SK-N-SH treated with all-trans-retinoic acid at 6 μM for 48 hours (cell line): Measurements from ENCODE around the gene LOC128125822.
"Not testable (repeated sequence)": the region's sequence is repeated elsewhere in the genome, so short reads cannot be mapped to it uniquely, and the experiment has no call there.

ENCODE experiments used
- ATAC-seq: fragments of 200-7000 bp; cut with Tn5 transposase; 3 replicates; pipeline ENCODE4 v1.9.1; 2020; ENCODE audit warnings: mild to moderate bottlenecking, moderate library complexity
- ARNTL ChIP-seq: fragments of 450-650 bp; formaldehyde crosslinking; IDR thresholded peaks from 2 replicates; pipeline ENCODE4 v1.5.0; 2020; ENCODE audit warnings: low read depth, mild to moderate bottlenecking, moderate library complexity, borderline replicate concordance
- BACH2 ChIP-seq: fragments of 250-450 bp; sonication (Bioruptor Pico); IDR thresholded peaks from 2 replicates; pipeline ENCODE4 v1.9.0; 2021; ENCODE audit warnings: mild to moderate bottlenecking, borderline replicate concordance
- CREB5 ChIP-seq: fragments of 250-450 bp; sonication (Bioruptor Pico); IDR thresholded peaks from 2 replicates; pipeline ENCODE4 v1.5.1; 2020; ENCODE audit warnings: low read depth, mild to moderate bottlenecking, moderate library complexity
- CSDC2 ChIP-seq: fragments of 250-450 bp; sonication (Bioruptor Pico); IDR thresholded peaks from 2 replicates; pipeline ENCODE4 v1.5.0; 2020; ENCODE audit warnings: mild to moderate bottlenecking, moderate library complexity
- GLIS3 ChIP-seq: fragments of 250-450 bp; sonication (Bioruptor Pico); IDR thresholded peaks from 2 replicates; pipeline ENCODE4 v1.5.0; 2020; ENCODE audit warnings: mild to moderate bottlenecking, moderate library complexity
- ISL1 ChIP-seq: fragments of 250-450 bp; sonication (Bioruptor Pico); IDR thresholded peaks from 2 replicates; pipeline ENCODE4 v2.1.2; 2022; ENCODE audit warnings: mild to moderate bottlenecking, moderate library complexity
- OSR1 ChIP-seq: fragments of 250-450 bp; sonication (Bioruptor Pico); IDR thresholded peaks from 2 replicates; pipeline ENCODE4 v1.8.0; 2022; ENCODE audit warnings: moderate library complexity, mild to moderate bottlenecking, inconsistent platforms
- POU6F1 ChIP-seq: fragments of 250-450 bp; sonication (Bioruptor Pico); IDR thresholded peaks from 2 replicates; pipeline ENCODE4 v1.8.0; 2021; ENCODE audit warnings: low read depth, mild to moderate bottlenecking, moderate library complexity, borderline replicate concordance
- PPARA ChIP-seq: fragments of 250-450 bp; sonication (Bioruptor Pico); IDR thresholded peaks from 2 replicates; pipeline ENCODE4 v1.5.0; 2020; ENCODE audit warnings: mild to moderate bottlenecking, borderline replicate concordance
- RARB ChIP-seq: fragments of 250-450 bp; sonication (Bioruptor Pico); IDR thresholded peaks from 2 replicates; pipeline ENCODE4 v1.8.0; 2021; ENCODE audit warnings: mild to moderate bottlenecking, moderate library complexity
- SNAI2 ChIP-seq: fragments of 250-450 bp; sonication (Bioruptor Pico); IDR thresholded peaks from 2 replicates; pipeline ENCODE4 v1.5.0; 2020; ENCODE audit warnings: mild to moderate bottlenecking, moderate library complexity
- TCF4 ChIP-seq: fragments of 250-450 bp; sonication (Bioruptor Pico); IDR thresholded peaks from 2 replicates; pipeline ENCODE4 v1.8.0; 2021; ENCODE audit warnings: mild to moderate bottlenecking, moderate library complexity, borderline replicate concordance
- TOX ChIP-seq: fragments of 250-450 bp; sonication (Bioruptor Pico); IDR thresholded peaks from 2 replicates; pipeline ENCODE4 v1.8.0; 2021; ENCODE audit warnings: mild to moderate bottlenecking, moderate library complexity, borderline replicate concordance
- ZC3H10 ChIP-seq: fragments of 250-450 bp; sonication (Bioruptor Pico); IDR thresholded peaks from 2 replicates; pipeline ENCODE4 v1.5.1; 2021; ENCODE audit warnings: mild to moderate bottlenecking, moderate library complexity
- ZFP30 ChIP-seq: fragments of 450-650 bp; formaldehyde crosslinking; IDR thresholded peaks from 2 replicates; pipeline ENCODE4 v1.5.0; 2022; ENCODE audit warnings: mild to moderate bottlenecking, moderate library complexity
- ZNF565 ChIP-seq: fragments of 450-650 bp; formaldehyde crosslinking; conservative IDR thresholded peaks from 2 replicates; pipeline ENCODE4 v1.5.0; 2020; ENCODE audit warnings: low read depth, mild to moderate bottlenecking, moderate library complexity
- ZNF70 ChIP-seq: fragments of 450-650 bp; formaldehyde crosslinking; IDR thresholded peaks from 2 replicates; pipeline ENCODE4 v1.5.0; 2020; ENCODE audit warnings: mild to moderate bottlenecking, moderate library complexity
- ZNF8 ChIP-seq: fragments of 450-650 bp; formaldehyde crosslinking; IDR thresholded peaks from 2 replicates; pipeline ENCODE4 v1.5.0; 2020; ENCODE audit warnings: mild to moderate bottlenecking, moderate library complexity
- TF ChIP-seq, protein P1 (sequence below): fragments of 250-450 bp; sonication (Bioruptor Pico); IDR thresholded peaks from 2 replicates; pipeline ENCODE4 v1.8.0; 2020; ENCODE audit warnings: mild to moderate bottlenecking, moderate library complexity, borderline replicate concordance
- TF ChIP-seq, protein P2 (sequence below): fragments of 250-450 bp; sonication (Bioruptor Pico); IDR thresholded peaks from 2 replicates; pipeline ENCODE4 v1.5.0; 2020; ENCODE audit warnings: mild to moderate bottlenecking, moderate library complexity

The LOC128125822 gene

DNA sequence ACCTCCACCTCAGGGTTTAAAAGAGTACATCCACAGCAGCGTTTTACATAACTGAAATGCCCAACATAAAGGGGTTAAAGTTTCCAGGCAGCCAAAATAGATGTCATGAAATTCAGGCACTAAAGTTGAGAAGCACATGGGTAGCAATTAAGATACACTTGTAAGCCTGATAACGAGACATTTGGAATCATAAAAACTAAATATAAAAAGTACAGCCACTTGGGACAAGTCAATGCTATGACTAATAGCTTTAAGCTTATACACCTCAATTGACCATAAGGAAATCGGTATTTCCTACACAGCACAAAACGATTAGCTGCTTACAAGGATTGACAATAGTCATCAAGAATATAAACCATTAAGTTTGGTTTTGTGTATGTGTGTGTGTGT lies 11.8 kb downstream of the LOC128125822 start:
- TF ChIP-seq, protein P1, sequence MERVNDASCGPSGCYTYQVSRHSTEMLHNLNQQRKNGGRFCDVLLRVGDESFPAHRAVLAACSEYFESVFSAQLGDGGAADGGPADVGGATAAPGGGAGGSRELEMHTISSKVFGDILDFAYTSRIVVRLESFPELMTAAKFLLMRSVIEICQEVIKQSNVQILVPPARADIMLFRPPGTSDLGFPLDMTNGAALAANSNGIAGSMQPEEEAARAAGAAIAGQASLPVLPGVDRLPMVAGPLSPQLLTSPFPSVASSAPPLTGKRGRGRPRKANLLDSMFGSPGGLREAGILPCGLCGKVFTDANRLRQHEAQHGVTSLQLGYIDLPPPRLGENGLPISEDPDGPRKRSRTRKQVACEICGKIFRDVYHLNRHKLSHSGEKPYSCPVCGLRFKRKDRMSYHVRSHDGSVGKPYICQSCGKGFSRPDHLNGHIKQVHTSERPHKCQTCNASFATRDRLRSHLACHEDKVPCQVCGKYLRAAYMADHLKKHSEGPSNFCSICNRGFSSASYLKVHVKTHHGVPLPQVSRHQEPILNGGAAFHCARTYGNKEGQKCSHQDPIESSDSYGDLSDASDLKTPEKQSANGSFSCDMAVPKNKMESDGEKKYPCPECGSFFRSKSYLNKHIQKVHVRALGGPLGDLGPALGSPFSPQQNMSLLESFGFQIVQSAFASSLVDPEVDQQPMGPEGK (CRISPR knock-in tag): no peak
- TF ChIP-seq ZC3H10 (CRISPR knock-in tag): 0 out of 2 replicates have a peak, but pooled peaks have one; percentile 46

DNA sequence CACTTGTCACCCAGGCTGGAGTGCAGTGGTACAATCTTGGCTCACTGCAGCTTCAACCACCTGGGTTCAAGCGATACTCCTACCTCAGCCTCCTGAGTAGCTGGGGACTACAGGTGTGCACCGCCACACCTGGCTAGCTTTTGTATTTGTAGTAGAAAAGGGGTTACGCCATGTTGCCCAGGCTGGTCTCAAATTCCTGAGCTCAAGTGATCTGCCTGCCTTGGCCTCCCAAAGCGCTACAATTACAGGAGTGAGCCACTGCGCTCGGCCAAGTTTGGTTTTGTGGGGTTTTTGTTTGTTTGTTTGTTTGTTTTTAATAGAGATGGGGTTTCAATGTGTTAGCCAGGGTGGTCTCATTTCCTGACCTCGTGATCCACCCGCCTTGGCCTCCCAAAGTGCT lies 12.3 kb downstream of the LOC128125822 start:
- no peak for TF ChIP-seq CREB5 (CRISPR knock-in tag)
- no peak for TF ChIP-seq RARB
- TF ChIP-seq ZNF70: no peak
- TF ChIP-seq ZNF565 (CRISPR knock-in tag): no peak
- no peak for TF ChIP-seq SNAI2 (CRISPR knock-in tag)
- TF ChIP-seq GLIS3 (CRISPR knock-in tag): no peak
- TF ChIP-seq, protein P1 (CRISPR knock-in tag): no peak
- TF ChIP-seq, all 23 proteins: peak for 0
- ATAC-seq: peak; percentile 34; the same call in 2 of the 3 replicates

More for the DNA sequence above, 11.8 kb downstream of the LOC128125822 start:
- ATAC-seq: peak; percentile 42

GRCh38 chr6:63585652-63586051 lies 13.4 kb downstream of the LOC128125822 start:
- not testable (repeated sequence) for ATAC-seq

- no peak for ATAC-seq
- TF ChIP-seq CSDC2 (CRISPR knock-in tag) (no peak), ZFP30 (CRISPR knock-in tag) (no peak), ZNF70 (no peak), RARB (no peak), OSR1 (CRISPR knock-in tag) (no peak), TCF4 (no peak), PPARA (CRISPR knock-in tag) (no peak), ARNTL (no peak), ZNF565 (CRISPR knock-in tag) (no peak), BACH2 (CRISPR knock-in tag) (no peak), TOX (CRISPR knock-in tag) (no peak), ISL1 (no peak)
These were observed 17.7 kb downstream of the LOC128125822 start for GRCh38 chr6:63589952-63590411.

GRCh38 chr6:63592886-63593285 lies 20.6 kb downstream of the LOC128125822 start:
- TF ChIP-seq, protein P1 (CRISPR knock-in tag): no peak
- no peak for TF ChIP-seq TCF4
- TF ChIP-seq GLIS3 (CRISPR knock-in tag): no peak
- TF ChIP-seq, protein P2, sequence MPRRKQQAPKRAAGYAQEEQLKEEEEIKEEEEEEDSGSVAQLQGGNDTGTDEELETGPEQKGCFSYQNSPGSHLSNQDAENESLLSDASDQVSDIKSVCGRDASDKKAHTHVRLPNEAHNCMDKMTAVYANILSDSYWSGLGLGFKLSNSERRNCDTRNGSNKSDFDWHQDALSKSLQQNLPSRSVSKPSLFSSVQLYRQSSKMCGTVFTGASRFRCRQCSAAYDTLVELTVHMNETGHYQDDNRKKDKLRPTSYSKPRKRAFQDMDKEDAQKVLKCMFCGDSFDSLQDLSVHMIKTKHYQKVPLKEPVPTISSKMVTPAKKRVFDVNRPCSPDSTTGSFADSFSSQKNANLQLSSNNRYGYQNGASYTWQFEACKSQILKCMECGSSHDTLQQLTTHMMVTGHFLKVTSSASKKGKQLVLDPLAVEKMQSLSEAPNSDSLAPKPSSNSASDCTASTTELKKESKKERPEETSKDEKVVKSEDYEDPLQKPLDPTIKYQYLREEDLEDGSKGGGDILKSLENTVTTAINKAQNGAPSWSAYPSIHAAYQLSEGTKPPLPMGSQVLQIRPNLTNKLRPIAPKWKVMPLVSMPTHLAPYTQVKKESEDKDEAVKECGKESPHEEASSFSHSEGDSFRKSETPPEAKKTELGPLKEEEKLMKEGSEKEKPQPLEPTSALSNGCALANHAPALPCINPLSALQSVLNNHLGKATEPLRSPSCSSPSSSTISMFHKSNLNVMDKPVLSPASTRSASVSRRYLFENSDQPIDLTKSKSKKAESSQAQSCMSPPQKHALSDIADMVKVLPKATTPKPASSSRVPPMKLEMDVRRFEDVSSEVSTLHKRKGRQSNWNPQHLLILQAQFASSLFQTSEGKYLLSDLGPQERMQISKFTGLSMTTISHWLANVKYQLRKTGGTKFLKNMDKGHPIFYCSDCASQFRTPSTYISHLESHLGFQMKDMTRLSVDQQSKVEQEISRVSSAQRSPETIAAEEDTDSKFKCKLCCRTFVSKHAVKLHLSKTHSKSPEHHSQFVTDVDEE: no peak
- TF ChIP-seq ZNF8 (CRISPR knock-in tag): no peak
- TF ChIP-seq SNAI2 (CRISPR knock-in tag): no peak
- TF ChIP-seq RARB: no peak
- TF ChIP-seq CSDC2 (CRISPR knock-in tag): no peak
- no peak for TF ChIP-seq PPARA (CRISPR knock-in tag)
- TF ChIP-seq BACH2 (CRISPR knock-in tag): no peak
- TF ChIP-seq TOX (CRISPR knock-in tag): no peak
- TF ChIP-seq ARNTL: no peak
- TF ChIP-seq ZNF70: no peak
- TF ChIP-seq ZFP30 (CRISPR knock-in tag): no peak
- TF ChIP-seq ZNF565 (CRISPR knock-in tag): no peak
- TF ChIP-seq POU6F1: no peak
- TF ChIP-seq, all 23 proteins: peak for 0
- no peak for ATAC-seq
